Activated naive CD4-positive, alpha-beta T cell treated with anti-CD3 and anti-CD28 coated beads, Interleukin-2, amount 10 ng/mL, durations not matched to agents 7 days and 5 days (primary cell): ENCODE measurements around the gene MCUB.
A peak's percentile ranks its signal among the peaks of the same experiment; 100 is the strongest.
"Not testable (repeated sequence)": the region's sequence is repeated elsewhere in the genome, so short reads cannot be mapped to it uniquely, and the experiment has no call there.

ENCODE experiments used
- CTCF ChIA-PET: fragments of 350-600 bp; sonication (Branson Sonifier 250); formaldehyde crosslinking; loops from one replicate; lab custom pipeline; 2021; ENCODE audit warnings: antibody characterized with exemption; lab: Charles Lee
- DNase-seq: peaks from one replicate; pipeline ENCODE4 v3.0.0-alpha.2; 2020
- H3K27ac Mint-ChIP-seq: one replicate; pipeline ENCODE4 v1.8.0; 2021; ENCODE audit warnings: mild to moderate bottlenecking, moderate library complexity, mixed read lengths
- H3K27me3 Mint-ChIP-seq: one replicate; pipeline ENCODE4 v1.8.0; 2021; ENCODE audit warnings: mild to moderate bottlenecking, mixed read lengths
- H3K36me3 Mint-ChIP-seq: one replicate; pipeline ENCODE4 v1.8.0; 2021; ENCODE audit warnings: mixed read lengths
- H3K4me1 Mint-ChIP-seq: one replicate; pipeline ENCODE4 v1.8.0; 2021; ENCODE audit warnings: mixed read lengths
- H3K4me3 Mint-ChIP-seq: one replicate; pipeline ENCODE4 v1.8.0; 2021; ENCODE audit warnings: mild to moderate bottlenecking, moderate library complexity, mixed read lengths
- H3K9me3 Mint-ChIP-seq: one replicate; pipeline ENCODE4 v1.8.0; 2021; ENCODE audit warnings: mixed read lengths

MCUB gene

DNA sequence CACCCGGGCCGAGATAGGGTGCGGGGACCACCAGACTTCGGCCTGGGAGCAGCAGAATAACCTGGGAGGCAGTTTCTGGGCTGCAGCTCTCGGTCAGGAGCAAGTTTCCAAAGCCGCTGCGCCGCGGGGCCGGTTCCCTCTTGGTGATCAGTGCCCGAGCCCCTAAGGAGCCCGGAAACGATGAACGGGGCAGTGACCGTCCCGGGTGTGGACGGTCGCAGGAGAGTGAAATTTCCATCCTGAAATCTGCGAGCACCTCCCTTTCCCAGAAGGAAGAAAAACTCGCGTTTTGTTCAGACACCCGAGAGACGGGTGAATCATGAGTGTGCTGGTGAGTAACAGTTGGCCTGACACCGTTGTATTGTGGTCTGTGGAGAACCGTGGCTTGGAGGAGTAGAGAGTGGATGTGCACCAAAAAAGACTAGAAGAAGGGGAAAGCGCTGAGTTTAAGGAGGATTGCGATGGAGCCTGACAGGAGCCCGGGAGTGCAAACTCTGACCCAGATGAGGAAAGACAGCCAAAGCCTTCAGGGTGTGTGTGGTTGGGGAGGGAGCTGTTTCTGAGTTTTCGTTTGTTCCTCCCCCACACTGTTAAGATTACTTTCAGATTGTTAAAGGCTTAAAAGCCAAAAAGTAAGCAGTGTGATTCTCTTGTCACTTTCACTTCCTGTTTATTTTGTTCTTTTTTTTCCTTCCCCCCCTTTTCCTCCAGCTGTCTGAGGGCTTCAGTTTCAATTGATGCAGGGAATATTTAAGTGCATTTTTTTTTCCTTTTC lies 828 bp downstream of the MCUB start:
- peaks cover 56% of the 10 kb centered on the region for H3K4me1 Mint-ChIP-seq
- peak; percentile 73 for DNase-seq
- CTCF ChIA-PET = interaction anchor here (0.9 to 1.1 kb wide), 2 partner anchors 98 to 128 kb away, joined by 3 to 5 read pairs; no protein-coding TSS in a partner anchor
- peaks cover 4% of the 10 kb centered on the region for H3K27me3 Mint-ChIP-seq
- H3K27ac Mint-ChIP-seq = peak overlapping the region; percentile 99
- peak overlapping the region; percentile 96 for H3K4me3 Mint-ChIP-seq
- H3K36me3 Mint-ChIP-seq = peaks cover 57% of the 10 kb centered on the region
- peaks cover 1% of the 10 kb centered on the region for H3K9me3 Mint-ChIP-seq

DNA sequence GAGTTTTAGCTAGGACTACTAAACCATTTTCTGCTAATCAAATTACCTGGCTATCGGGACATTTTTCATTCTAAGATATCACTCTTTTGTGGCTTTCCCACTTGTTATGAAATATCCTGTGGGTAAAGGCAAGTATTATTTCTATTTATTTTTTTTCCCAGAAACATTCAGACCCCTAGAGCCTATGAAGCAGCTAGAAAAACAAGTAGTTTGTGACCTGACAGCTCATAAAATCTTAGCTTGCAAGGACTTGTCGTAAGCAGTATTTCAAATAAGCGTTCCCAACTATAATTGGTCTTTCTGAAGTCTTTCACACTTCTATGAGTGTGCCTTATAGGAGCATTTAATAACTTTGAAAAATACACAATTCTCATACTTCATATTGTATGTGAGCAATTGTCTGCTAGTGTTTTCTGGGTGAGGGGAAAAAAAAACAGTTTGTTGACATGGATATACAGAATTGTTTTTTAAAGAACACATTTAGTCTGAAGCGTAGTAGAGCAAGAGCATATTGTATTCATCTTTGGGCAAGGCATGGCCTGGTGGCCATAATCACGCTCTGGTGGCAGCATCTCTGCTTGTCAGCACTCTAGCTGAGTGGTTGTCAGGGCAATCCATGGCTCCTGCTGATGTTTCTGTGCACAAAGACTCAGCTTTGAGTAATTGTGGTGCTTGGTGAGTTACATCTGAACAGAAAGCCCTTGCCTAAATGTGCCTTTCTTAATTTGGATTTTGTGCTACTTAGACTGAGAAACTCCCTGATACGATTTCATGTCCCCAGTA lies 2.6 kb downstream of the MCUB start:
- Mint-ChIP-seq H3K9me3 (no peaks in the 10 kb centered on the region), H3K27ac (peak overlapping the region; percentile 99), H3K27me3 (peaks cover 4% of the 10 kb centered on the region), H3K4me1 (peaks cover 59% of the 10 kb centered on the region), H3K36me3 (peaks cover 59% of the 10 kb centered on the region), H3K4me3 (peak overlapping the region; percentile 96)
- CTCF ChIA-PET = interaction anchor here (0.6 to 1.9 kb wide), 2 partner anchors 109 to 129 kb away, joined by 3 to 8 read pairs; partner anchors contain the start of gene SEC24B
- DNase-seq = no peak

DNA sequence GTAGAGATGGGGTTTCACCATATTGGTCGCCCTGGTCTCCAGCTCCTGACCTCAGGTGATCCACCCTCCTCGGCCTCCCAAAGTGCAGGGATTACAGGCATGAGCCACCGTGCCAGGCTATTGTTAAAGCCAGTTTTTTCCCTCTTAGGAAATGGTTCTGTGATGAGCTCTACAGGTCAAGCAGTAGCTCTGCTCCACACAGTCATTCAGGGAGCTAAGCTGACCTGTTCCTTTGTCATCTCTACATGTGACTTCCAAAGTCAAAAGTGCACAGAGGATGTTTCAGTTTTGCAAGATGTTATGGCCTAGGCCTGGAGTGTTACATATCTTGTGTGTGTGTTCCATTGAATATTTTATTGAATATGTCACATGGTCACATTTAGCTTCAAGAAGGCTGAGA lies 11.4 kb downstream of the MCUB start:
- Mint-ChIP-seq H3K9me3 (peaks cover 4% of the 10 kb centered on the region), H3K36me3 (peaks cover 45% of the 10 kb centered on the region), H3K27me3 (no peaks in the 10 kb centered on the region), H3K27ac (no peak overlapping the region), H3K4me3 (no peak overlapping the region), H3K4me1 (peaks cover 44% of the 10 kb centered on the region)
- CTCF ChIA-PET = interaction anchor here (0.6 to 1.5 kb wide), 2 partner anchors 78 to 254 kb away, joined by 3 to 5 read pairs; no protein-coding TSS in a partner anchor
- DNase-seq = no peak

DNA sequence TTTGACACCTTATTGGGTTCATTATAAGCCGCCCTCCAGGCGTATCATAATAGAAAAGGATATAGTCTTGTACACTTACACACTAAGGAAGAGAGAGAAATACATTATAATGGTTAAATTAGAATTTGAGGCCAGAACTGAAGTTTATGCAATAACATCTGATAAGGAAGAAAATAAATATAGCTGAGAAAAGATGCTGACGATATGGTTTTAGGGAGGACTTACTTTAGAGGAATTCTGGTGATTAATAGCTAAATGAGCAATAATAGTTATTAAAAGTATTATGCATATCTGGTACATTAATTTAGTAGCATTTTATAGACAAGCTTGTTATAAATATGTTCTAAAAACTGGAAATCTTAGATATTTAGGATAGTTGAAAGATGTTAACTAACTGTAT lies 12.1 kb downstream of the MCUB start:
- H3K27me3 Mint-ChIP-seq = no peaks in the 10 kb centered on the region
- peaks cover 45% of the 10 kb centered on the region for H3K4me1 Mint-ChIP-seq
- H3K36me3 Mint-ChIP-seq = peaks cover 43% of the 10 kb centered on the region
- H3K9me3 Mint-ChIP-seq = peaks cover 4% of the 10 kb centered on the region
- CTCF ChIA-PET = interaction anchor here (0.6 to 1.5 kb wide), 2 partner anchors 77 to 254 kb away, joined by 3 to 5 read pairs; no protein-coding TSS in a partner anchor
- no peak overlapping the region for H3K27ac Mint-ChIP-seq
- DNase-seq = no peak
- H3K4me3 Mint-ChIP-seq = no peak overlapping the region

DNA sequence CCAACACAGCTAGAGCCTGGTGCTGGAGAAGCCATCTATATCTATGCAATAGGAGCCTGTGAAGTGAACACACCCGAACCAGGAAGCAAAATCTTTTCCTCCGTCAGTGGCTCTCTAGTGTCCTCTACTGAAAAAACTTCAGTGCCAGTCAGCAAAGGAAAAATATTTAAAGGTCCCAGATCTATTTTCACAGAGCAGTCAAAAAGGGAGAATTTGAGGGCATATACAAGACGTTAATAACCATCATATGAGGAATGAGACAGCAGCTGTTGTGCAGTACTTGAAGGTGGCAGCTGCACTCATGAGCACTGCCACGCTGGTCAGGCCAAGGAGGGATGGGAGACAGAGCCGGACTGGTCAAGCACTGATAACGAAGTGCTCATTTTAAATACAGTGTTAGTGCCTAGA lies 14.4 kb downstream of the MCUB start:
- CTCF ChIA-PET = interaction anchor here (0.8 to 1.9 kb wide), 6 partner anchors 9 to 142 kb away, joined by 3 to 14 read pairs (median 4); partner anchors contain the start of gene MCUB
- no peaks in the 10 kb centered on the region for H3K27me3 Mint-ChIP-seq
- peaks cover 45% of the 10 kb centered on the region for H3K4me1 Mint-ChIP-seq
- DNase-seq = peak; percentile 33
- H3K4me3 Mint-ChIP-seq = no peak overlapping the region
- H3K9me3 Mint-ChIP-seq = peaks cover 5% of the 10 kb centered on the region
- peaks cover 43% of the 10 kb centered on the region for H3K36me3 Mint-ChIP-seq
- H3K27ac Mint-ChIP-seq = no peak overlapping the region

DNA sequence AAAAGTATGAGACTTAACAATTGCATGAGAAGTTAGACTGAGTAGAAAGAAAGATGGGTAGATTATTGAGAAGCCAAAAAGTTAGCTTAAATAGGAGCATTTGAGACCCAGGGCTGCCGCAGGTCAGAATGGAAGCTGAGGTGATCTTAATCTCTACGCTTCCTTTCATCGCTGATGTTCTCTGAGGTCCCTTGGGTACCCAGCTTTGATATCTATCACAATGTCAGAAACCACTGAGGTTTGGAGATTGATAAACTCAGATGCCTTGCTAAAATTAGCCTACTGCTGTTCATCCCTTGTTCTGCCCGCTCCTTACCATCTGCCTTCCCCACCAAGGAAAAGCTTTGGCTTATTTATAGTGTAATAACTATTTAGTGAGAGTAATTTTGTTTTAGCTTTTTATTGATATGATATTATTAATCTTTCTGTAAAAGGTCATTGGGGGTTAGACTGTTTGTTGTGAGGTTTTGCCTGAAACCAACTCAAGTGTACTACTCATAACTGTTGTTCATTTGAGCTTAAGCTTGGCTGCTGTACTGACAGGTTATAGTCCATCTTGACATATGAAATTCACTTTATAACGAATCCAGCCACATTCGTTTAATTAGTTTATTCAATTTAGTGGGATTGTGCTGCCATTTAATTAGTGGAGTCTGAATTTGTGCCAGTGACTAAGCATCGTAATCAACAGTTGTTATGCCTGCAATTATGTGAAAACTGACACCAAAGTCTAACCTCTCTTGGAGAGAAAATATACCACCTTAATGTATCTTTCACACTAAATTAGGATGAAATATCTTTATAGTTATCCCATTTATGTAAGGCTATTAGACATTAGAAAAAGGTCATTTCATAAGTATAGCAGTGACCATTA lies 15.1 kb downstream of the MCUB start:
- DNase-seq = no peak
- Mint-ChIP-seq H3K27me3 (no peaks in the 10 kb centered on the region), H3K4me1 (peaks cover 44% of the 10 kb centered on the region), H3K27ac (no peak overlapping the region), H3K4me3 (no peak overlapping the region), H3K36me3 (peaks cover 43% of the 10 kb centered on the region), H3K9me3 (peaks cover 6% of the 10 kb centered on the region)
- CTCF ChIA-PET = interaction anchor here (1.8 to 1.9 kb wide), 2 partner anchors 9 to 143 kb away, joined by 5 to 14 read pairs; no protein-coding TSS in a partner anchor

DNA sequence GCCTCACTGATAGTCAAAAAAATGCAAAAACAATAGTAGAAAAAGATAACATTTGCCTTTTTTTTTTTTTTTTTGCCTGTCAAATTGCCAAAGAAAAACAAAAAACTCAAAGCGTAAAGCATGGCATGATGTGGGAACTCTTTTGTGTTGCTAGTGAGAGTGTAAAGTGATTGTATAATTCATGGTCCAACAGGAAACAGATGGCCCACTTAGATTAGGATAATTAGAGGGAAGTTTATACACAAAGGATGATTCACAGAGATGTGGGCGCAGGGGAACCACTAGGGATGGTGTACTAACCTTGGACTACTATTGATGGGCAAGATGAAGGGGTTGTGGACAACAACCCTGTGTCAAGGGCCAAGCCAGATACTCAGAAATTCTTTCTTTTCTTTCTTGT lies 16.4 kb downstream of the MCUB start:
- Mint-ChIP-seq H3K36me3 (peaks cover 44% of the 10 kb centered on the region), H3K27me3 (no peaks in the 10 kb centered on the region), H3K4me3 (no peak overlapping the region), H3K9me3 (peaks cover 10% of the 10 kb centered on the region), H3K4me1 (peaks cover 45% of the 10 kb centered on the region), H3K27ac (no peak overlapping the region)
- no peak for DNase-seq
- CTCF ChIA-PET = interaction anchor here (1.0 kb wide), 1 partner anchor 82 kb away, joined by 3 read pairs; no protein-coding TSS in a partner anchor

DNA sequence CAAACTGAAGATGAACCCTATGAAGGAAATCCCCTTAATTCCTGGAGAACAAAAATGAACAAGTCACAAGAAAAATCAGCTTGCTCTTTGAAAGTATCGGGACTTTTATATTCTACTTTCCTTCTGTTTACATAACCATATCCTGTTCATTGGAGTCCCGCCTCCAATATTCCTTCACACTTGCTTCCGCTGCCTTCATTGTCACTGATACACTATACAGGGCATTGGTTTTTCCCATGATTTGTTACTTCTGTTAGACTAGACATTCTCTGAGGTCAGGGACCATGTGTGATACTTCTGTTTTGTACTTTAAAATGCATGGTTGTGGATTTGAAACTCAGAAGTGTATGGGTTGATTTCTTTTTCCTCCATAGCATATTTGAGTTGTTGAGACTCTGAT lies 18.8 kb downstream of the MCUB start:
- CTCF ChIA-PET = no interaction called here
- Mint-ChIP-seq H3K27ac (no peak overlapping the region), H3K27me3 (no peaks in the 10 kb centered on the region), H3K4me1 (peaks cover 48% of the 10 kb centered on the region), H3K36me3 (peaks cover 51% of the 10 kb centered on the region), H3K4me3 (no peak overlapping the region), H3K9me3 (peaks cover 25% of the 10 kb centered on the region)
- DNase-seq = no peak

DNA sequence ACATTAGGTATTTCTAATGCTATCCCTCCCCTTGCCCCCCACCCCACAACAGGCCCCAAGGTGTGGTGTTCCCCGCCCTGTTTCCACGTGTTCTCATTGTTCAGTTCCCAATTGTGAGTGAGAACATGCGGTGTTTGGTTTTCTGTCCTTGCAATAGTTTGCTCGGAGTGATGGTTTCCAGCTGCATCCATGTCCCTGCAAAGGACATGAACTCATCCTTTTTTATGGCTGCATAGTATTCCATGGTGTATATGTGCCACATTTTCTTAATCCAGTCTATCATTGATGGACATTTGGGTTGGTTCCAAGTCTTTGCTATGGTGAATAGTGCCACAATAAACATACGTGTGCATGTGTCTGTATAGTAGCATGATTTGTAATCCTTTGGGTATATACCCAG lies 20.0 kb downstream of the MCUB start:
- CTCF ChIA-PET, H3K27ac Mint-ChIP-seq, H3K27me3 Mint-ChIP-seq, DNase-seq, H3K4me3 Mint-ChIP-seq: not testable (repeated sequence)
- peaks cover 57% of the 10 kb centered on the region for H3K36me3 Mint-ChIP-seq
- H3K9me3 Mint-ChIP-seq = peaks cover 26% of the 10 kb centered on the region
- H3K4me1 Mint-ChIP-seq = peaks cover 48% of the 10 kb centered on the region

DNA sequence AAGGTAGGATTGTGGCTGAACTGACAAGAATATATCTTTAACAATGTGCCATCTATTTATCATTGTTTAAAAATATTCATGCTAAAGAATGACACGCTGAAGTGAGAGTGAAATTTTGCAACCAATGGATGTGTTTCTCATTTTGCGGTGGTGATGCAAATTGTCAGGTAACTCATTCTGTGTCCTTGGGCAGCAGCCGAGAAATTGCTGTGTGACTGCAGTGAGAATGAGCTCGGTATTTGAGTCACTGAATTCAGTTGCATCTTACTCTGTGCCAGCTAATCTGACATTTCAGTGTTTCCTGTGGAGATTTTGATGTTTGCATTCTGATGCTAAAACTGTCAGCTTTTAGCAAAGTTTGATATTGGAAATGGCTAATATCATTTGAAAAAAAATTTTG lies 28.1 kb downstream of the MCUB start:
- peak; percentile 38 for DNase-seq
- CTCF ChIA-PET = no interaction called here
- Mint-ChIP-seq H3K4me3 (no peak overlapping the region), H3K27ac (no peak overlapping the region), H3K27me3 (no peaks in the 10 kb centered on the region), H3K36me3 (peaks cover 46% of the 10 kb centered on the region), H3K4me1 (peaks cover 69% of the 10 kb centered on the region), H3K9me3 (peaks cover 21% of the 10 kb centered on the region)

DNA sequence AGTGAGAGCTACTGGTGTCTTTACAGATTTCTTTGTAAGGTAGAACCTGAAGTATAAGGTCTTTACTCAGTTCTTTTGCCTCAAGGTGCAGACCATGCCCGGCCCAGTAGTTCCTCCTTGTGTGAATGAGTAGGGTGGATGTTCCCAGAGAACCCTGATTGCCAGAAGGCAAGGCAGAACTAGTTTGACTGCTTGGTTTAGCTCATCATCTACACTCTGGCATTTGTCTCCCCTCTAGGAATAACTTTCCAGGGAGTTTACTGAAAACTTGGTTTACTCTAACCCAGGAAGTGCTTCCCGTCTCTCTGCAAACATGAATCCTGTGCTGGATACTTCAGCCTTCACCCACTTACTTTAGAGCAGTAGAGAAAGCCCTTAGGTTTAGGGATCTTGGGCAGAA lies 29.1 kb downstream of the MCUB start:
- H3K27ac Mint-ChIP-seq = no peak overlapping the region
- H3K27me3 Mint-ChIP-seq = no peaks in the 10 kb centered on the region
- no peak overlapping the region for H3K4me3 Mint-ChIP-seq
- peaks cover 16% of the 10 kb centered on the region for H3K9me3 Mint-ChIP-seq
- CTCF ChIA-PET = no interaction called here
- peaks cover 61% of the 10 kb centered on the region for H3K4me1 Mint-ChIP-seq
- H3K36me3 Mint-ChIP-seq = peaks cover 41% of the 10 kb centered on the region
- DNase-seq = no peak

DNA sequence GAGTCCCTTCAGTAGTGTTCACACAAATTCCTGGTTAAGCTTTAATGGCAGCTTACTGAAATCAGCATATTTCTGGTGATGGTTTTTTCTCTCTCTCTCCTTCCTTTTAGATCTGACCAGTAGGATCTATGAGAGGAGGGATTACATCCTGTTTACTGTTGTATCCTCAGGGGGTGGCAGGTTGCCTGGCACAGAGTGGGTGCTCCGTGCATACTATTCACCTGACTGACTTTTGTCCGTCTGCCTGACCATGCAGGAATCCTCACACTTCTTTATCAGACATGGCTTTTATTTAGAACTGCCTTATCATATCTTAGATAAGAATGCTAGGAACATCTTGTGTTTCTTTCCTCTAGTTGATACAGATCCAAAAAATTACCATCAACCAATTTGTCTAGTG lies 29.6 kb downstream of the MCUB start:
- no peak overlapping the region for H3K4me3 Mint-ChIP-seq
- H3K9me3 Mint-ChIP-seq = peaks cover 16% of the 10 kb centered on the region
- no peak overlapping the region for H3K27ac Mint-ChIP-seq
- peaks cover 57% of the 10 kb centered on the region for H3K4me1 Mint-ChIP-seq
- H3K27me3 Mint-ChIP-seq = no peaks in the 10 kb centered on the region
- H3K36me3 Mint-ChIP-seq = peaks cover 38% of the 10 kb centered on the region
- CTCF ChIA-PET = no interaction called here
- no peak for DNase-seq

DNA sequence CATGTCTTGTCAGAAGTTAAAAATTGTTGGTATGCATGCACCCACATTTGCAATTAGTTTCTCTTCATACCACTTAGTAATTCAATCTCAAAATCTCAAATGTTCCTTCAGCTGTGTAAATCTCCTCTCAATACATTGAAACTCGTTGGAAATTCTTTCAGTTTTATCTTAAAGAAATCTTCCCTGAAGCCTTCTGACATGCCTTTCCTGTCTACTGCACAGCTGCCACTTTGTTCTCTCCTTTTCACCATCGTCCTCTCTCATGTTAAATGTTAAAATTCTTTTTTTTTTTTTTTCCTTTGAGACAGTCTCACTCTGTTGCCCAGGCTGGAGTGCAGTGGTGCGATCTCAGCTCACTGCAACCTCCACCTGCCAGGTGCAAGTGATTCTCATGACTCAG lies 30.9 kb downstream of the MCUB start:
- CTCF ChIA-PET = no interaction called here
- Mint-ChIP-seq H3K36me3 (peaks cover 30% of the 10 kb centered on the region), H3K4me1 (peaks cover 44% of the 10 kb centered on the region), H3K9me3 (peaks cover 11% of the 10 kb centered on the region), H3K4me3 (no peak overlapping the region), H3K27ac (no peak overlapping the region), H3K27me3 (no peaks in the 10 kb centered on the region)
- DNase-seq = no peak
